KMS-11 (cell line): ENCODE results near the gene FOS.

Experiments
- H2AFZ ChIP-seq: fragments of 200-600 bp; sonication (generic); 2 replicates; pipeline ENCODE4 v1.6.1; 2016; ENCODE audit warnings: antibody characterized with exemption, mixed run types, low read depth
- H3K27ac ChIP-seq: fragments of 200-600 bp; sonication (generic); 2 replicates; pipeline ENCODE4 v1.6.1; 2016; ENCODE audit warnings: mild to moderate bottlenecking, mixed run types
- H3K27me3 ChIP-seq: fragments of 200-600 bp; sonication (generic); 2 replicates; pipeline ENCODE4 v1.6.1; 2017; ENCODE audit warnings: mild to moderate bottlenecking, low read depth, mixed run types, moderate library complexity; ENCODE audit not compliant: insufficient read depth
- H3K36me3 ChIP-seq: fragments of 200-600 bp; sonication (generic); 2 replicates; pipeline ENCODE4 v1.6.1; 2017; ENCODE audit warnings: mild to moderate bottlenecking, mixed run types; ENCODE audit not compliant: insufficient read depth
- H3K4me1 ChIP-seq: fragments of 200-600 bp; sonication (generic); 2 replicates; pipeline ENCODE4 v1.6.1; 2016; ENCODE audit warnings: mild to moderate bottlenecking, low read depth, mixed run types; ENCODE audit not compliant: poor library complexity, severe bottlenecking
- H3K4me2 ChIP-seq: fragments of 200-600 bp; sonication (generic); 2 replicates; pipeline ENCODE4 v1.7.0; 2016; ENCODE audit warnings: mild to moderate bottlenecking, mixed run types
- H3K4me3 ChIP-seq: fragments of 200-600 bp; sonication (generic); IDR thresholded peaks from 2 replicates; pipeline ENCODE4 v1.6.1; 2017; ENCODE audit warnings: low read depth, low read length, mixed read lengths; ENCODE audit not compliant: insufficient read depth
- H3K79me2 ChIP-seq: fragments of 200-600 bp; sonication (generic); 2 replicates; pipeline ENCODE4 v1.6.1; 2016; ENCODE audit warnings: low read depth, mixed run types; ENCODE audit not compliant: insufficient read depth
- H3K9ac ChIP-seq: fragments of 200-600 bp; sonication (generic); 2 replicates; pipeline ENCODE4 v1.6.1; 2016; ENCODE audit warnings: mild to moderate bottlenecking, mixed run types
- H4K20me1 ChIP-seq: fragments of 200-600 bp; sonication (generic); 2 replicates; pipeline ENCODE4 v1.6.1; 2016; ENCODE audit warnings: mild to moderate bottlenecking, mixed run types; ENCODE audit not compliant: insufficient read depth
- CTCF ChIP-seq: fragments of 200-600 bp; sonication (generic); conservative IDR thresholded peaks from 2 replicates; pipeline ENCODE4 v1.6.1; 2017; ENCODE audit warnings: low read depth, mild to moderate bottlenecking, antibody characterized with exemption, low read length, moderate library complexity, mixed read lengths

The FOS gene

GRCh38 chr14:75292886-75293285, 14.3 kb downstream of the FOS start:
- no peak for TF ChIP-seq CTCF
- H3K27me3 ChIP-seq: no peaks in the 10 kb centered on the region; the same call in 1 of the 2 replicates
- no peaks in the 10 kb centered on the region for H4K20me1 ChIP-seq
- H3K4me2 ChIP-seq: no peak overlapping the region
- H2AFZ ChIP-seq: no peak overlapping the region
- H3K4me3 ChIP-seq: no peak overlapping the region
- no peaks in the 10 kb centered on the region for H3K79me2 ChIP-seq
- no peak overlapping the region for H3K27ac ChIP-seq
- H3K36me3 ChIP-seq: no peaks in the 10 kb centered on the region
- no peak overlapping the region for H3K9ac ChIP-seq
- H3K4me1 ChIP-seq: peaks cover 10% of the 10 kb centered on the region

- Histone ChIP-seq H3K36me3 (no peaks in the 10 kb centered on the region), H3K4me3 (no peak overlapping the region), H3K27ac (peak overlapping the region; percentile 53; the same call in 1 of the 2 replicates), H3K4me2 (peak overlapping the region; percentile 68), H3K27me3 (no peaks in the 10 kb centered on the region; the same call in 1 of the 2 replicates), H3K79me2 (no peaks in the 10 kb centered on the region), H3K4me1 (peaks cover 10% of the 10 kb centered on the region), H3K9ac (peak overlapping the region; percentile 83; the same call in 1 of the 2 replicates), H2AFZ (peak overlapping the region; percentile 59; the same call in 1 of the 2 replicates), H4K20me1 (no peaks in the 10 kb centered on the region)
- TF ChIP-seq CTCF: no peak
Observed at GRCh38 chr14:75293920-75294648, 15.5 kb downstream of the FOS start.

- H2AFZ ChIP-seq: peak overlapping the region; percentile 39
- no peaks in the 10 kb centered on the region for H3K79me2 ChIP-seq
Observed at GRCh38 chr14:75294649-75295033, 16.0 kb downstream of the FOS start.

GRCh38 chr14:75295061-75295461, 16.4 kb downstream of the FOS start:
- no peaks in the 10 kb centered on the region for H4K20me1 ChIP-seq
- no peaks in the 10 kb centered on the region for H3K79me2 ChIP-seq
- H3K9ac ChIP-seq: no peak overlapping the region
- no peak overlapping the region for H3K4me3 ChIP-seq
- H3K4me1 ChIP-seq: peaks cover 10% of the 10 kb centered on the region
- peak overlapping the region; percentile 39 for H2AFZ ChIP-seq
- peak overlapping the region; percentile 68 for H3K4me2 ChIP-seq
- no peak for TF ChIP-seq CTCF
- H3K27me3 ChIP-seq: no peaks in the 10 kb centered on the region; the same call in 1 of the 2 replicates
- H3K36me3 ChIP-seq: no peaks in the 10 kb centered on the region
- no peak overlapping the region for H3K27ac ChIP-seq

More at GRCh38 chr14:75294649-75295033, 16.0 kb downstream of the FOS start:
- Histone ChIP-seq H3K4me1 (peaks cover 10% of the 10 kb centered on the region), H3K4me3 (no peak overlapping the region), H4K20me1 (no peaks in the 10 kb centered on the region), H3K27ac (no peak overlapping the region), H3K27me3 (no peaks in the 10 kb centered on the region; the same call in 1 of the 2 replicates), H3K4me2 (peak overlapping the region; percentile 68), H3K36me3 (no peaks in the 10 kb centered on the region), H3K9ac (no peak overlapping the region; the same call in 1 of the 2 replicates)
- TF ChIP-seq CTCF: no peak
